PFSK-1 (cell line): ENCODE data around the gene AATF.

Source experiments
- FOXP2 ChIP-seq: optimal IDR thresholded peaks from 2 replicates; pipeline ENCODE3; 2011; ENCODE audit warnings: borderline replicate concordance, control low read depth, inconsistent platforms; ENCODE audit not compliant: insufficient read depth; ENCODE audit errors: extremely low read length, extremely low read depth
- POLR2AphosphoS5 ChIP-seq: IDR thresholded peaks from 2 replicates; pipeline ENCODE4 v1.6.1; 2012; ENCODE audit warnings: low read depth, mild to moderate bottlenecking, control low read depth, low read length, moderate library complexity
- SIN3A ChIP-seq: IDR thresholded peaks from 2 replicates; pipeline ENCODE4 v1.6.1; 2012; ENCODE audit warnings: mild to moderate bottlenecking, low read length, moderate library complexity, borderline replicate concordance; ENCODE audit not compliant: insufficient read depth
- TAF1 ChIP-seq: IDR thresholded peaks from 2 replicates; pipeline ENCODE4 v1.6.1; 2012; ENCODE audit warnings: low read length, control low read depth, borderline replicate concordance; ENCODE audit not compliant: insufficient read depth
- TF ChIP-seq, protein P1 (sequence below), 2 experiments: IDR thresholded peaks; 2 replicates each; pipeline versions ENCODE4 v1.6.1 to v1.8.0; 2011 to 2012; ENCODE audit warnings: low read depth in 2 of 2, low read length in 2 of 2, control low read depth in 1 of 2, inconsistent platforms in 1 of 2, mild to moderate bottlenecking in 1 of 2, moderate library complexity in 1 of 2; ENCODE audit not compliant: insufficient read depth in 1 of 2

DNA sequence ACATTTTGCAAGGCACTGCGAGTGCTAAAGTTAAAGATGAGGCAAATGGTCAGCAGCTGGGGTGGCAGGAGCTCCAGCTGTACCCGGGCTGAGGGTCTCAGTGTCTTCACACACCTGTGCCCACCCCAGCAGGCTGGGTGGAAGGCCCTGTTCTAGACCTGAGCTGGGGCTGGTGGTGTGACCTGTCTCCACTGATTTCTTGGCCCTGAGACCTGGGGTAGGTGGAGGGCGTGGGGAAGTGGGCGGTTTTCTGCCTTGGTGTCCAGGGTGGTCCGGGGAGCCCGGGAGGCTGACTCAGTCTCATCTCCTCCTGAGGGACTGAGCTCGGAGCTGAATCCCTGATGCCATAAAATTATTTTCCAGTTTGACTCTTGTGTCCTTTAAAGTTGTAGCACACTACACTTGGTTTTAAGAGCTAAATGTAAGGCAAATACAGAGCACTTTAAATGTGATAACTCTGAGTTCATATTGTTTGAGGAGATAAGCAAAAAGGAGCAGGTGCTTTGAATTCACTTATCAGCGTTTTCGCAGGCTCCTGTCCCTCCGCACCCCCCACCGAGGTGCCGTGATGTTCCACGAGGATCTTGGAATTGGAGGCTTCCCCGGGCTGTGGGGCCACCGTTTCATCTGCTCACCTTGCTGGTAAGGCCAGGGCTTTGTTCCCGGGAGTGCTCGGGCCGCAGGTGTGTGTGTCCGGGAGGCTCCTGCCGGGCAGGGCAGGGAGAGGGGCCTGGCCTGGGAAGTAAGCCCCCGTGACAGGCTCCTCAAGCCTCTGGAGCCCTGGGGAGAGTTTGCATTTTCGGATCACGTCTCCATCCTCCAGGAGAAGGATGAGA lies 117.0 kb downstream of the AATF start:
- TF ChIP-seq SIN3A (no peak), POLR2AphosphoS5 (no peak), TAF1 (no peak), FOXP2 (no peak)
- TF ChIP-seq, protein P1, sequence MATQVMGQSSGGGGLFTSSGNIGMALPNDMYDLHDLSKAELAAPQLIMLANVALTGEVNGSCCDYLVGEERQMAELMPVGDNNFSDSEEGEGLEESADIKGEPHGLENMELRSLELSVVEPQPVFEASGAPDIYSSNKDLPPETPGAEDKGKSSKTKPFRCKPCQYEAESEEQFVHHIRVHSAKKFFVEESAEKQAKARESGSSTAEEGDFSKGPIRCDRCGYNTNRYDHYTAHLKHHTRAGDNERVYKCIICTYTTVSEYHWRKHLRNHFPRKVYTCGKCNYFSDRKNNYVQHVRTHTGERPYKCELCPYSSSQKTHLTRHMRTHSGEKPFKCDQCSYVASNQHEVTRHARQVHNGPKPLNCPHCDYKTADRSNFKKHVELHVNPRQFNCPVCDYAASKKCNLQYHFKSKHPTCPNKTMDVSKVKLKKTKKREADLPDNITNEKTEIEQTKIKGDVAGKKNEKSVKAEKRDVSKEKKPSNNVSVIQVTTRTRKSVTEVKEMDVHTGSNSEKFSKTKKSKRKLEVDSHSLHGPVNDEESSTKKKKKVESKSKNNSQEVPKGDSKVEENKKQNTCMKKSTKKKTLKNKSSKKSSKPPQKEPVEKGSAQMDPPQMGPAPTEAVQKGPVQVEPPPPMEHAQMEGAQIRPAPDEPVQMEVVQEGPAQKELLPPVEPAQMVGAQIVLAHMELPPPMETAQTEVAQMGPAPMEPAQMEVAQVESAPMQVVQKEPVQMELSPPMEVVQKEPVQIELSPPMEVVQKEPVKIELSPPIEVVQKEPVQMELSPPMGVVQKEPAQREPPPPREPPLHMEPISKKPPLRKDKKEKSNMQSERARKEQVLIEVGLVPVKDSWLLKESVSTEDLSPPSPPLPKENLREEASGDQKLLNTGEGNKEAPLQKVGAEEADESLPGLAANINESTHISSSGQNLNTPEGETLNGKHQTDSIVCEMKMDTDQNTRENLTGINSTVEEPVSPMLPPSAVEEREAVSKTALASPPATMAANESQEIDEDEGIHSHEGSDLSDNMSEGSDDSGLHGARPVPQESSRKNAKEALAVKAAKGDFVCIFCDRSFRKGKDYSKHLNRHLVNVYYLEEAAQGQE (IDR thresholded peaks at IDR 0.05; ENCODE audit: insufficient read depth in 1 of 2, low read depth in 2 of 2, low read length in 2 of 2): no peak
